ENCODE data around the gene BEND6. TPM values are rescaled to one million over a fixed set of nuclear protein-coding genes. Genes with fewer than 3 reads are reported as not detected.

BEND6 gene
- total RNA-seq, 1 donor from 2014 or later = 2.7 TPM

DNA sequence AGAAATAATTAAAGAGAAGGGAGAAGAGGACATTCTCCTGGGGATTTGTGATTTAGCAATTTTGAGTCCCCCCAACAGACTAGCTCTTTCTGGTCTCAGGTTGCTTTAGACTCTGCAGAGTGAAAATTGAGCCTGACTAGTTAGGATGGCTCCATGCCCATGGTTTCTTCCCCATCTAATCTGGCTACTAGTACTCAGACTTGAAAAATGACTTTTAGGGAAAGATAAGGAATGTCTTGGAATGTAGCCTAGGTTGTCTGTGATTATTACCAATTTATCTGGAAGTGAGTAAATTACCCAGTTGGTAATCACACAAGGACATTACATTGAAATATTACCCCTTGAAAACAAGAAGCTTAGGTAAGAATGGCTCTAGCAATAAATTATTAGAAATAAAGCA, 4.2 kb downstream of the BEND6 start:
- DNase-seq (ENCODE audit: low read depth) = no peak
- Histone ChIP-seq H3K36me3 (ENCODE audit: control insufficient read depth, insufficient read depth, low read length) (no peaks in the 10 kb centered on the region), H3K4me3 (ENCODE audit: low read depth, low read length) (no peak overlapping the region), H3K27me3 (ENCODE audit: control insufficient read depth, insufficient read depth, low read length) (no peaks in the 10 kb centered on the region)
- TF ChIP-seq, protein P1, sequence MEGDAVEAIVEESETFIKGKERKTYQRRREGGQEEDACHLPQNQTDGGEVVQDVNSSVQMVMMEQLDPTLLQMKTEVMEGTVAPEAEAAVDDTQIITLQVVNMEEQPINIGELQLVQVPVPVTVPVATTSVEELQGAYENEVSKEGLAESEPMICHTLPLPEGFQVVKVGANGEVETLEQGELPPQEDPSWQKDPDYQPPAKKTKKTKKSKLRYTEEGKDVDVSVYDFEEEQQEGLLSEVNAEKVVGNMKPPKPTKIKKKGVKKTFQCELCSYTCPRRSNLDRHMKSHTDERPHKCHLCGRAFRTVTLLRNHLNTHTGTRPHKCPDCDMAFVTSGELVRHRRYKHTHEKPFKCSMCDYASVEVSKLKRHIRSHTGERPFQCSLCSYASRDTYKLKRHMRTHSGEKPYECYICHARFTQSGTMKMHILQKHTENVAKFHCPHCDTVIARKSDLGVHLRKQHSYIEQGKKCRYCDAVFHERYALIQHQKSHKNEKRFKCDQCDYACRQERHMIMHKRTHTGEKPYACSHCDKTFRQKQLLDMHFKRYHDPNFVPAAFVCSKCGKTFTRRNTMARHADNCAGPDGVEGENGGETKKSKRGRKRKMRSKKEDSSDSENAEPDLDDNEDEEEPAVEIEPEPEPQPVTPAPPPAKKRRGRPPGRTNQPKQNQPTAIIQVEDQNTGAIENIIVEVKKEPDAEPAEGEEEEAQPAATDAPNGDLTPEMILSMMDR (IDR thresholded peaks at IDR 0.05; ENCODE audit: insufficient read depth, low read length, poor library complexity, severe bottlenecking) = no peak

DNA sequence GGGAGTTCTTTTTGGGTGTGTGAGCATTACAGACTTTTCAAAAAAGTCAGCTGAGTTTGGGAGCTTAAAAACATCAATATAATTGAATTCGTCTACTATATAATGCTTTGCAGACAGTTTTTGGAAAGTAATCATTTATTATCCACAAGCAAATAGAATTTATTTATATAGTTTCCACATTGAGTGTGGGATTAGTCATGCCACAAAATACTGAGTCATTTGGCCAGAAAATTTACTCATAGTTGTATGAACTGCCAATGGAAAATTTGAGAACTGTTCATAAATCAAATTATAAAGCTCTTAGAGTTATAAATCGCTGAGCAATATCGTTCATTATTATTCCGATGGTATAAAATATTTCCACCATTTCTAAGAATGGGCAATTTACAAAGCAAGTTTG, 5.0 kb downstream of the BEND6 start:
- no peak overlapping the region for H3K4me3 ChIP-seq (ENCODE audit: low read depth, low read length)
- TF ChIP-seq, protein P1 (IDR thresholded peaks at IDR 0.05; ENCODE audit: insufficient read depth, low read length, poor library complexity, severe bottlenecking) = no peak
- H3K27me3 ChIP-seq (ENCODE audit: control insufficient read depth, insufficient read depth, low read length) = no peaks in the 10 kb centered on the region
- no peaks in the 10 kb centered on the region for H3K36me3 ChIP-seq (ENCODE audit: control insufficient read depth, insufficient read depth, low read length)
- DNase-seq (ENCODE audit: low read depth) = no peak

GRCh38 chr6:56961151-56961550, 6.2 kb downstream of the BEND6 start:
- H3K27me3 ChIP-seq (ENCODE audit: control insufficient read depth, insufficient read depth, low read length) = no peaks in the 10 kb centered on the region
- no peak for DNase-seq (ENCODE audit: low read depth)
- no peaks in the 10 kb centered on the region for H3K36me3 ChIP-seq (ENCODE audit: control insufficient read depth, insufficient read depth, low read length)
- TF ChIP-seq, protein P1 (IDR thresholded peaks at IDR 0.05; ENCODE audit: insufficient read depth, low read length, poor library complexity, severe bottlenecking) = no peak
- H3K4me3 ChIP-seq (ENCODE audit: low read depth, low read length) = no peak overlapping the region

DNA sequence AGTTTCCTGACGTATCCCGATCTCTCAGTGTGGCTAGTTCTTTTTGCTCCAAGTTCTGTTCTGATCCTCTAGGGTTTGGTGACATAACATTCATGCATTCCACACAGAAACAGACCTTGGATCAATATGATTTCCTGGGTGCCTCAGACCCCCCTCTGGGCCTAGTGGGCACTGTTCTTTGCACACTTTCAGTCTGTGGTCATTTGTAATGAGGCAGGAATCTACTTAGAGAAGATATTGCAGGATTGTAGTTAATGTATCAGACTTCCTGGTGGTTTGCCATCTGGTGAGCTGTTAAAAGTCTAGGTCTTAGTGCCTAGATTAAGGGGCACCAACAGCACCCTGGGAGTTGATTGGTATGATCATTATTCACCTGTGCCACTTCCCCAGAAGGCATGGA, 7.5 kb downstream of the BEND6 start:
- H3K4me3 ChIP-seq (ENCODE audit: low read depth, low read length) = no peak overlapping the region
- no peaks in the 10 kb centered on the region for H3K36me3 ChIP-seq (ENCODE audit: control insufficient read depth, insufficient read depth, low read length)
- TF ChIP-seq, protein P1 (IDR thresholded peaks at IDR 0.05; ENCODE audit: insufficient read depth, low read length, poor library complexity, severe bottlenecking) = no peak
- no peak for DNase-seq (ENCODE audit: low read depth)
- no peaks in the 10 kb centered on the region for H3K27me3 ChIP-seq (ENCODE audit: control insufficient read depth, insufficient read depth, low read length)

DNA sequence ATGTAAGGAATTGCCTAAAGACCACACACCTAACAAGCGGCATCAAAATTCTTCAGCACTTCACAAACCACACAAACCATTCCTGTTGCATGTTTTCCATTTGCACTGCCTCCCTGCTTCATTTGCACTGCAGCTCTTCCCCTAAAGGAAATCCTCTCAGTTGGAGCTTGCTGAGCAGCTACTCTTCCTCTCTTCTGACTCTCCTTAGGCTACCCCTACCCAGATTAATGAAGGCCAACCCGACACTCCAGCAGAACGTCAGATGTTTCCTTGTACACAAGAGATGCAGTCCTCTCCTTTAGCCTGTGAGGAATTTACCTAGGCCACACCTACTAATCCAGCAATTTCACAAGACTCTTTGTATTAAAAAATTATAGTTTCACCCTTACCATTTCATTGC, 8.1 kb downstream of the BEND6 start:
- DNase-seq (ENCODE audit: low read depth) = no peak
- no peaks in the 10 kb centered on the region for H3K27me3 ChIP-seq (ENCODE audit: control insufficient read depth, insufficient read depth, low read length)
- TF ChIP-seq, protein P1 (IDR thresholded peaks at IDR 0.05; ENCODE audit: insufficient read depth, low read length, poor library complexity, severe bottlenecking) = no peak
- H3K4me3 ChIP-seq (ENCODE audit: low read depth, low read length) = no peak overlapping the region
- H3K36me3 ChIP-seq (ENCODE audit: control insufficient read depth, insufficient read depth, low read length) = no peaks in the 10 kb centered on the region

DNA sequence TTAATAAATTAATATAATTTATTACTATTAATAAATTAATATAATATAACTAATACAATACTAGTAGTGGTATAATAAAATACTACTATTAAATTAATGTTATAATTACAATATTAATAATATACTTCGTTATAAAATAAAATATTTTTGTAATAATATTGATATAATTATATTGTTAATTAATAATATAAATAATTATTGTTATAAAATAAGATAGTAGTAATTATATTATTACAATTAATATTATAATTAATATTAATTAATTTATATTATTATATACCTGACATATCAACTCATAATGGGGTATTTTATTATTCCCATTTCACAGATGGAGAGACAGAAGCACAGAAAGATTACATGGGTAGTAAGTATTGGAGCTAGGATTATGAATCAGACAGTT, 8.9 kb downstream of the BEND6 start:
- H3K4me3 ChIP-seq (ENCODE audit: low read depth, low read length) = no peak overlapping the region
- no peaks in the 10 kb centered on the region for H3K27me3 ChIP-seq (ENCODE audit: control insufficient read depth, insufficient read depth, low read length)
- DNase-seq (ENCODE audit: low read depth) = no peak
- TF ChIP-seq, protein P1 (IDR thresholded peaks at IDR 0.05; ENCODE audit: insufficient read depth, low read length, poor library complexity, severe bottlenecking) = no peak
- no peaks in the 10 kb centered on the region for H3K36me3 ChIP-seq (ENCODE audit: control insufficient read depth, insufficient read depth, low read length)

Measured in kidney epithelial cell (primary cell).